HG03432 (cell line): ENCODE data around the gene HOXB3.
A peak's percentile ranks its signal among the peaks of the same experiment; 100 is the strongest.

Source experiments
- ATAC-seq: cut with Tn5 transposase; IDR thresholded peaks from one replicate; pipeline ENCODE4 v1.9.1; 2021; ENCODE audit warnings: mild to moderate bottlenecking, moderate library complexity; ENCODE audit not compliant: unreplicated experiment

HOXB3 gene

DNA sequence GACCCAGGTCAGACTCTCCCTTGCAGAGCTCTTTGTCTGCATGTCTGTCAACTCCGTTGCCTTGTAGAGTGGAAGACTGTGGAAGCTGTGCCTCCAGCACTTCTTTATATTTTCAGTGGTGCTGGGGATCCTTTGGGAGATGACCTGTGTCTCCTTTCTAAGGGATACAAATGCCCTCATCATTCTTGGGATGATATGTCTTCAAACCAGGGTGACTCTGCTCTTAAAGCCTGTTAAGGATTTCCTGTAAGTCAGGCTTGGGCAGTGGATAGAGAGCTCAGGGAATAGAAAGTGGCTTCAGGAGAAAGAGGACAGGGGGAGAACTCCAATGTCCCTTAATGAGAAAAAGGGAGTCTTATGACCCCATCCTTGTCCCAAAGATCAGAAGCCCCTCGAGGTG lies 1.5 kb downstream of the HOXB3 start:
- ATAC-seq = no peak

GRCh38 chr17:48588074-48588415 lies 2.0 kb downstream of the HOXB3 start:
- no peak for ATAC-seq

- ATAC-seq = no peak
These were observed 2.6 kb downstream of the HOXB3 start for GRCh38 chr17:48587276-48588073.

DNA sequence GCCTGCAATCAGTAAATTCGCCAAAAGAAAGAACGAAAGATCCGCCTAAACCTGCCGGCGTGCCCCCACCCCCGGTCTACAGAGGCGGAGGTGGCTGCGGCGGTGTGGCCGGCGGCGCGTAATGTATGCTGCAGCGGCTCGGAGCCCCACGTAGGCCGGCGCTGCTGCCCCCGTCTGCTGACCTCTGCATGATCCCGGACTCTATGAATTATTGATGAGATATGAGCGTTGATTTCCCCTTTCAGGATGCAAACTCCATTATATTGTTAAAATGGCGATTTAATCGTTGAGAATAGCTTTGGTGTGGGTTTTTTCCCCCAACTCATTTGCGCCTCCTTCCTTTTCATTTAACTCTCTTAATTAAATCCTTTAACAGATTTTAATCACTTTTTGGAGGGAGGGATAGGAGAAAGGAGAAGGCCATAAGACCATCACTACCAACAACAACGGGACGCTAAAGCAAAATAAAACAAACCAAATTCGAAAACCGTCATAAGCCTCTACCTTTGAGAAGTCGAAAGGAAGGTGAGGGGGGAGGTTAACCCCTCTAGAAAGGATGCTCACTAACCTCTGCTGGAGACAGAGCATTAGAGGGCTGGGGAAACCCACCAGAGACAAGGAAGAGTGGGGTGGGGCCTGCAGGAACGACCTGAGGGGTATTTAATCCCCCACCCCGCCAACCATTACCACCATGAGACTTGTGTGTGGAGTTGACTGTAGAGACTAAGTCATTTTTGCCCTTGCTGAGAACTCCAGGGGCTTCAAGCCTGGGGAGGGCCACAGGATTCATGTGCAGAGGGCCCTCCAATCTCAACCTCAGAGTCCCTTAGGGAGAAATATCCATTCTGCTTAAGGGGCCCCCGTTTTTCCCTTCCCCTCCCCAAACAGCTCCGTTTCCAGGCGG lies 3.4 kb downstream of the HOXB3 start:
- ATAC-seq = no peak

DNA sequence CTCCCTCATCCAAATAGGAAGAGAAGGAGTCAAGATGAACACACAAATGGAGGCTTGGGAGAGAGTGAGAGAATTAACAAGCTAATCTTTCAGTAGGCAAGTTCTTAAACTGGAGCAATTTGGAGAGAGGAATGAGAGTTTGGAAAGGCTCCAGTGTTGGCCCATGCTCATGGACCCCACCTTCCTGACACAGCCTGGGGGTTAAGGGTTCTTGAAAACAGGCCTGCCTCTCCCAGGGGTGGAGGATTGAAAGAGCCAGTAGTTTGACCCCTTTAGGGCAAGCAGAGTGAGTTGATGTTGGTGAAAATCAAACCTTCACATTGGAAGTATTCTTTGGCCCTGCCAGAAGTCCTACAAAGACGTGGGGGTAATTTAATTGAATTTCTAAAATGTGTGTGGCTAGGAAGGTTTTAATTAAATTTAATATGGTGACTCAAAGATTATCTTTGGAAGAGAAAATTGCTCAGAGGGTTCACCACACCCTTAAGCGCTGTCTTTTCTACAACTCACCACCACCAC lies 5.8 kb downstream of the HOXB3 start:
- ATAC-seq = no peak

- ATAC-seq = no peak
These were observed 6.3 kb downstream of the HOXB3 start for GRCh38 chr17:48583708-48584222.

DNA sequence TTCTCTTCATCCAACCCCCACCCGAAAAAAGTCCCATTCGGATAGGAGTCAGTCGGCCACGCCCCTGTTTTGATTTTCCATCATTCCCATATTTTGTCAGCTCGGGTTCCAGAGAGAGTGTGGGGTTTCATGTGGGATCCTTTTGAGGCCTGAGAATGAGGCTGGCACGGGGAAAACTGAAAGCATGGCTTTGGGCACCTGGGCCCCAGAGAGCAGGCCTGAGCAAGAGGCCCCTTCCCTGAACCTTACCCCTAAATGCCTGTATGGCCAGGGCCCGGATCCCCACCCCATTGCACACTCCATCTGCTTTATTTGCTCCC lies 7.3 kb downstream of the HOXB3 start:
- no peak for ATAC-seq

DNA sequence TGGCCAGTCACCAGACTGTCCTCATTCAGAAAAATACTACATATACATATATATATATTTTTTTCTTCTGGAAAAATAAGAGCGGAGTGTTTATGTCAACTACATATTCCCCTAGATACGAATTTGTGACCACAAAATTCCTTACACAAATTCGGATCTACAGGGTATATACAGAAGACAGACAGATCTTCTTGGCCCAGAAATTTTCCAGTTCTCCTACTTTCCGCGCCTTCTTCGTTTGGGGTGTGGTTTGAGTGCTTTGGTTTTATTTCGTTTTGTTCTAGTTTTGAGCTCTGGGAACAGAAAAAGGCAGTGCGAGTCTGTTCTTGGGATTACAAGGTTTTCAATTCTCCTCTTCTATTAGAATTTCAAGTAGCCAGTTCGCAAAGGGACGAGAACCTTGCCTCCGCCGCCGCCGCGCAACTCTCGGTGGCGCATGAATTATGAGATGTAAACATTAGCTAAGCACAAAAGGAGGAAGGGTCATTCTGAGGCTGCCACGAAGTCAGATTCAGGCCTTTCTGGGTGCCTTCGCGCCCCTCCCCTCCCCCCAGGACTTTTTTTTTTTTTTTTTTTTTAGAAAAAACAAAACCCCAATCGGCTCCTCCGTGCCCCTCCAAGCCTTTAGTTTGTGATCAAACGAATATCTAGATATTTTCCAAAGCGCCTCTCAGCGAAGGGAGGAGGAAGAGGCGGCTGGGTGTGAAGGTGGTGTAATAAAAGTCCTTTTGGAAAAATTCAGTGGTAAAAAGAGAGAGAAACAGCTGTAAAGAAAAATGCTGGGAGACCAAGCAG lies 10.1 kb downstream of the HOXB3 start:
- no peak for ATAC-seq

- ATAC-seq = no peak
These were observed 10.6 kb downstream of the HOXB3 start for GRCh38 chr17:48579471-48579759.

- peak; percentile 34 for ATAC-seq
These were observed 11.2 kb downstream of the HOXB3 start for GRCh38 chr17:48578616-48579470.

GRCh38 chr17:48577946-48578615 lies 12.0 kb downstream of the HOXB3 start, which contains the start of gene HOXB4:
Gene HOXB4, minus strand, starts transcription at chr17:48578350. Its CDS starts 31 bp downstream, at chr17:48578319.
- ATAC-seq = peak; percentile 42

GRCh38 chr17:48577330-48577945 lies 12.6 kb downstream of the HOXB3 start:
- no peak for ATAC-seq

GRCh38 chr17:48576479-48577309 lies 13.3 kb downstream of the HOXB3 start:
- ATAC-seq = no peak

DNA sequence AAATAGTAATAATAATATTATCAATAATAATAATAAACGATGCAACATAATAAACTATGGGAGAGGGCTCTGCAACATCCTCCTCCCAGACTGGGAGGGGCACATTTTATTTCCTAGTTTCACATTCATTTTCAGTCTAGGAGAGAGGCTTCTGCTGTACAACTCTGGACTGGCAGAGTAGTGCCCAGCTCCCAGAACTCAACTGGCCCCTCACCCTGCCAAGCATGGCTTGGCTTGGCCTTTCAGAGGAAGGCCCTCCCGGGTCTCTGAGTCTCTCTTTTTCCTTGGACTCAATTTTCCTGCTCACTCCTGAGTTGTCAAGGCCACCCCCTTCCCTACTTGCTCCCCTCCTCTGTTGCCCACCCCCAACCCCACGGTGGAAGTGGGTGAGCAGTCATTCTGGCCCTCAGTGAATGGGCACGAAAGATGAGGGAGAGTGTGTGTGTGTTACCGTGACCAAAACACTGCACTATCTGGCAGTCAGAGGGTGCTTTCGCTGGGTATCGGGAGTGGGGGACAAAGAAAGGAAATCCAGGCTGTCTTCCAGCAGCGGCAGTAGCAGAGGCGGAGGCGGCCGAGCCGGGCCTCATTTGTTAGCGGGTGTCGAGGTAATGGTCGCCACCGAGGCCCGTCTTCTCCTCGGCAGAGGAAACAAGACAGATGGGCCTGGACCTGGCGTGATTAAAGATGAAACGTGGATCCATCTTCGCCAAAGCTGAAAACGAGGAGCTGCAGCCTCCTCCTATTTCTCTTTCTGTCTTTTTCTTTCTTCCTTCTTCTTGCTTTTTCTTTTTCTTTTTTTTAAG lies 14.2 kb downstream of the HOXB3 start:
- ATAC-seq = no peak

- ATAC-seq = no peak
These were observed 14.9 kb downstream of the HOXB3 start for GRCh38 chr17:48575066-48575582.

GRCh38 chr17:48574505-48575065 lies 15.5 kb downstream of the HOXB3 start:
- no peak for ATAC-seq

- no peak for ATAC-seq
These were observed 18.1 kb downstream of the HOXB3 start for GRCh38 chr17:48571826-48572417.
